GM12864 (cell line): ENCODE results near the gene IMMP2L.

Experiments
- DNase-seq: peaks from one replicate; pipeline ENCODE4 v3.0.0-alpha.2; 2011; ENCODE audit warnings: low read depth
- H3K4me3 ChIP-seq: 2 replicates; pipeline ENCODE4 v1.5.1; 2011; ENCODE audit warnings: mild to moderate bottlenecking, low read depth, low read length, control low read depth
- CTCF ChIP-seq: IDR thresholded peaks from 2 replicates; pipeline ENCODE4 v1.5.1; 2011; ENCODE audit warnings: low read depth, mild to moderate bottlenecking, moderate library complexity, low read length, control low read depth, inconsistent platforms; ENCODE audit errors: missing control alignments

IMMP2L gene

DNA sequence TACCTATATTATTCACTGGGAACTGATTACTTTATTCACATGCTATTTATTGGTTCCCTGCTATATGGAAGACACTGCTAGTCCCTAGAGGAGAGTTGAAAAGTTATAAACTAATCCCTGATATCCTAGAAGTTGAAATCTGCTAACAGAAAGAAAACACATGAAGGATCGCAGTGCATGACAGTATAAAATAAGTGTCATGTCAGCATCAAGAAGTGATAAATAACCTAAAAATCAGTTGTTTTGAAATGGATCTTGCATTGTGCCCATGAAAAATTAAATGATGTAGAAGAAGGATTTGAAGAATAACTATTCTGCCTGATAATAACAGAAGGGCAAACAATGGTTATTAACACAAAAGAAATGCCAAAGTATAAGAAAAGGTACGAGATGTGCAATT lies 764.6 kb downstream of the IMMP2L start:
- DNase-seq: no peak
- TF ChIP-seq CTCF: no peak
- no peak overlapping the region for H3K4me3 ChIP-seq

- TF ChIP-seq CTCF: no peak
- no peak for DNase-seq
- no peak overlapping the region for H3K4me3 ChIP-seq
These were observed 771.3 kb downstream of the IMMP2L start for GRCh38 chr7:110790992-110791391.

DNA sequence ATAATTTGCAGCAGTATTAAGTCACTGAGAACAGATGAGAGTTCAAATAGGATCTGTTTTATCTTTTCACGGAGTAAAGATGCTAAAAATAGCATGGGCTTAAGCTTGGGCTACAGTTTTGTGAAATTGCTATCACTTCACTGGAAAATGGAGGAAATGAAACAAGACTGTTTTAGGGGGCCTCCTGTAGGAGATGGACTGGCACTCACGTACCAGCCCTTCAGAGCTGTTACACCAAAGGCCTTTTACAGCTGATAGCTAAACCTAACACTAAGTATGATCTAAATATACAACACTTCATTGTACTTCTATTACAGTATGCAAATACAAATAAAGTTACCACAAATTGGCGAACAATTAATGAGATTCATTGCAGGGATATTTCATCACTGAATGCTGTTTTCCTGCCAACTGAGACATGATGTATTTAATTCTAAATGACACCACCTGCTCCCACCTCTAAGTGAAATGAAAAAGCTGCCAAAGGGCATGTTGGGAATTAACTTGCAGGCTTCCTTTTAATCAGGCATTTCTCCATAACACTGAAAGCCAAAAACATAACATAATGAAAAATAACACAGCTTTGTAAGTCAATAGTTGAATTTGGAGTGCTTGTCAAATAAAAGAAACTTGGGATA lies 775.8 kb downstream of the IMMP2L start:
- no peak for DNase-seq
- no peak for TF ChIP-seq CTCF
- no peak overlapping the region for H3K4me3 ChIP-seq

DNA sequence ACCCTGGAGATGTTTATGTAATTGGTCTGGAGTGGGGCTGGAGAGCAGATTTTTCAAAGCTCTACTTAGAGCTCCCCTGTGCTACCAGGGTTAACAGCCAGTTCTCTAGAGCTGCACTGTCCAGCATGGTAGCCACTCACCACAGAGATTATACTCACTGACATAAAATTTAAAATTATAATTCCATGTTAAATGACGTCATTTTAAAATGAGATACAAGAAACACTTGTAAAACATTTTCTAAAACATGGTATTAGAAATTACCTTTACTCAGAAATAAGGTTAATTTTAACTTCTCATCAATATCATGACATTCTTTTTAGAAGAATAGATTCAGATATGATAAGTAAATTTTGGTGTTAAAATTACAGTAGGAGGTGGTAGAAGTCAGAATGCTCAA lies 777.5 kb downstream of the IMMP2L start:
- DNase-seq: no peak
- no peak overlapping the region for H3K4me3 ChIP-seq
- no peak for TF ChIP-seq CTCF

DNA sequence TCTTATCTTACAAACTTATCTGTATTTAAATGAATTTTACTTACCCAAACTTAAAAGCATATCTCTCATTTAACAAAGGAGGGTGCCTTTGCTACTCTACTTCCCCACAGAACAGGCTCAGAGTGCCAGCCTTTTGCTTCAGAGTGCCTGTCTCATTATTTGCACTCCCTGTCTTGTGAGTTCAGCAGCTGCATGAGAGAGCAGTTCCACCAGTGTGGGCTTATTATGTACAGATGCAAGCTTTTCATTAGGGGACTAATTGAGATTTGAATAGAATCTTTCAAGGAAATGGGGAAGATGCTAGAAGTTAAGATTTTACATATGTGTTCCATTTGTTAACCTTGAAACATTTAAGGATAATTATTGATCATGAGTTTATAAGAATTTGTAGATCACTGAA lies 781.6 kb downstream of the IMMP2L start:
- TF ChIP-seq CTCF: no peak

DNA sequence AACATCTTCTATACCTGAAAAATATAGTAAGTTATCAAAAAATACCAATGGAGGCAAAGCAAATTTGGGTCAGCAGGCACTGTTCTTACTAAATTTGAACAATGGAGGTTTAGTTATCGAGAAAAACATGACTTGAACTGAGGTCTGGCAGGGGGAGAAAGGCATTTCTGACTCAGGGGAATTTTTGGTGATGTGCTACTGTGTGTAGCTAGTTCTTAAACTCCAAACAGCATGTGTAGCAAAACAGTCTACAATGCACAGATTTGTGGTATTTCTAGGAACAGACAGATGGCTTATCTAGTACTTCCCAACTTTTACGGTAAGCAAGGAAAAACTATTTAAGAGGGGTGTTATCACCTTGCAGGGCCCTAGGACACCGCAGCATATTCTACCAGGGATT lies 783.0 kb downstream of the IMMP2L start:
- H3K4me3 ChIP-seq: no peak overlapping the region
- TF ChIP-seq CTCF: no peak
- no peak for DNase-seq

More for the DNA sequence above, 781.6 kb downstream of the IMMP2L start:
- H3K4me3 ChIP-seq: no peak overlapping the region
- DNase-seq: no peak

GRCh38 chr7:110775046-110775445 lies 787.2 kb downstream of the IMMP2L start:
- no peak overlapping the region for H3K4me3 ChIP-seq
- no peak for DNase-seq
- no peak for TF ChIP-seq CTCF
